ENCODE measurements around the gene TMX3. TPM values are rescaled to one million over a fixed set of nuclear protein-coding genes. Genes with fewer than 3 reads are reported as not detected.

Gene TMX3
- total RNA-seq, 4 donors from 2014 or later, result 45.5 to 88.3 (median 57.0) TPM

GRCh38 chr18:68713131-68713530 lies 1.8 kb downstream of the TMX3 start:
- no peak overlapping the region for H3K27ac ChIP-seq
- no peak overlapping the region for H3K4me3 ChIP-seq
- no peak for DNase-seq
- H3K36me3 ChIP-seq, result peaks cover 0 to 36% (median 0%) of the 10 kb centered on the region in 3 donors
- H3K4me1 ChIP-seq, result peaks cover 0 to 12% (median 3%) of the 10 kb centered on the region in 4 donors
- no peak for TF ChIP-seq POLR2A (IDR thresholded peaks at IDR 0.05)
- TF ChIP-seq CTCF (IDR thresholded peaks at IDR 0.05), result no peak
- H3K27me3 ChIP-seq, result no peaks in the 10 kb centered on the region
- no peaks in the 10 kb centered on the region for H3K9me3 ChIP-seq

- Histone ChIP-seq H3K4me3 (no peak overlapping the region), H3K9me3 (no peaks in the 10 kb centered on the region), H3K4me1 (no peaks in the 10 kb centered on the region), H3K27ac (no peak overlapping the region), H3K36me3 (peaks cover 0 to 53% (median 0%) of the 10 kb centered on the region in 3 donors), H3K27me3 (no peaks in the 10 kb centered on the region)
- TF ChIP-seq CTCF (IDR thresholded peaks at IDR 0.05) (no peak), POLR2A (IDR thresholded peaks at IDR 0.05) (no peak)
- no peak for DNase-seq
These were observed 7.3 kb downstream of the TMX3 start for GRCh38 chr18:68707646-68708045.

GRCh38 chr18:68705119-68705518 lies 9.8 kb downstream of the TMX3 start:
- no peak for DNase-seq
- no peak overlapping the region for H3K27ac ChIP-seq
- H3K4me3 ChIP-seq, result no peak overlapping the region
- no peaks in the 10 kb centered on the region for H3K9me3 ChIP-seq
- no peaks in the 10 kb centered on the region for H3K4me1 ChIP-seq
- no peaks in the 10 kb centered on the region for H3K27me3 ChIP-seq
- peaks cover 0 to 37% (median 0%) of the 10 kb centered on the region in 3 donors for H3K36me3 ChIP-seq
- no peak for TF ChIP-seq POLR2A (IDR thresholded peaks at IDR 0.05)
- no peak for TF ChIP-seq CTCF (IDR thresholded peaks at IDR 0.05)

GRCh38 chr18:68703326-68703725 lies 11.6 kb downstream of the TMX3 start:
- Histone ChIP-seq H3K27ac (no peak overlapping the region), H3K9me3 (no peaks in the 10 kb centered on the region), H3K4me3 (no peak overlapping the region), H3K27me3 (no peaks in the 10 kb centered on the region), H3K4me1 (no peaks in the 10 kb centered on the region), H3K36me3 (peaks cover 0 to 24% (median 0%) of the 10 kb centered on the region in 3 donors)
- TF ChIP-seq CTCF (IDR thresholded peaks at IDR 0.05) (no peak), POLR2A (IDR thresholded peaks at IDR 0.05) (no peak)
- DNase-seq, result no peak

GRCh38 chr18:68701353-68701752 lies 13.6 kb downstream of the TMX3 start:
- no peaks in the 10 kb centered on the region for H3K4me1 ChIP-seq
- no peaks in the 10 kb centered on the region for H3K9me3 ChIP-seq
- DNase-seq, result no peak
- TF ChIP-seq CTCF (IDR thresholded peaks at IDR 0.05), result no peak
- no peak for TF ChIP-seq POLR2A (IDR thresholded peaks at IDR 0.05)
- H3K27ac ChIP-seq, result no peak overlapping the region
- peaks cover 0 to 22% (median 0%) of the 10 kb centered on the region in 3 donors for H3K36me3 ChIP-seq
- H3K4me3 ChIP-seq, result no peak overlapping the region
- no peaks in the 10 kb centered on the region for H3K27me3 ChIP-seq

GRCh38 chr18:68699043-68699442 lies 15.9 kb downstream of the TMX3 start:
- Histone ChIP-seq H3K9me3 (no peaks in the 10 kb centered on the region), H3K27ac (no peak overlapping the region), H3K27me3 (no peaks in the 10 kb centered on the region), H3K4me1 (no peaks in the 10 kb centered on the region), H3K4me3 (no peak overlapping the region), H3K36me3 (peaks cover 0 to 31% (median 0%) of the 10 kb centered on the region in 3 donors)
- DNase-seq, result no peak
- TF ChIP-seq CTCF (IDR thresholded peaks at IDR 0.05), result no peak
- TF ChIP-seq POLR2A (IDR thresholded peaks at IDR 0.05), result no peak
